ENCODE measurements around the gene AHCYL2. TPM values are rescaled to one million over a fixed set of nuclear protein-coding genes. Genes with fewer than 3 reads are reported as not detected.

The AHCYL2 gene
- total RNA-seq, 1 experiment from 2014 or later = 23.2 TPM

DNA sequence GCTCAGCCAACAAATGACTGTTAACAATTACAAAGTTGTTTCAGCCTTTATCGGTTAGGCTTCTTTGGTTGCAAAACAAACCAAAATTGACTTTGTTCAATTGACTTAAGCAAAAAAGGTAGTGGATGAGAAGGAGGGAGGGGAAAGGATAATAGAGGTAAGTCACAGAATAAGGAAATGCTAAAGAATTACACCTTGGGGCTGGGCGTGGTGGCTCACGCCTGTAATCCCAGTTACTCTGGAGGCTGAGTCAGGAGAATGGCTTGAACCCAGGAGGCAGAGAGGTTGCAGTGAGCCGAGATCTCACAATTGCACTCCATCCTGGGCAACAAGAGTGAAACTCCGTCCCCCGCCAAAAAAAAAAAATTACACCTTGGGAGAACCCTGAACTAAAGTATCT is 41.4 kb downstream of the AHCYL2 start:
- Histone ChIP-seq H3K27me3 (ENCODE audit: insufficient read depth, low read length) (no peaks in the 10 kb centered on the region), H2AK5ac (ENCODE audit: insufficient read length, low read length) (no peak overlapping the region), H2BK20ac (ENCODE audit: low read depth, low read length, poor library complexity, severe bottlenecking) (no peak overlapping the region), H4K91ac (ENCODE audit: insufficient read length, low read depth, low read length) (no peak overlapping the region), H3K23me2 (ENCODE audit: insufficient read length, low read depth, low read length, poor library complexity, severe bottlenecking) (no peaks in the 10 kb centered on the region), H3K18ac (ENCODE audit: insufficient read length, low read depth, low read length) (no peak overlapping the region), H2BK12ac (ENCODE audit: insufficient read length, low read depth, low read length) (no peak overlapping the region), H2AFZ (ENCODE audit: low read length) (no peak overlapping the region), H3K4ac (ENCODE audit: low read depth, low read length) (no peak overlapping the region), H3K79me1 (ENCODE audit: insufficient read depth, low read depth, low read length, poor library complexity, severe bottlenecking) (no peaks in the 10 kb centered on the region), H4K20me1 (ENCODE audit: control insufficient read depth, insufficient read depth, insufficient read length) (no peaks in the 10 kb centered on the region), H3K9ac (ENCODE audit: extremely low read depth, insufficient read length, low read length) (no peak overlapping the region), H3K4me2 (ENCODE audit: insufficient read depth, insufficient read length, low read length) (no peak overlapping the region), H3K79me2 (ENCODE audit: insufficient read depth, low read length) (no peaks in the 10 kb centered on the region; the same call in 1 of the 2 replicates), H2BK120ac (ENCODE audit: low read depth, low read length, poor library complexity, severe bottlenecking) (no peak overlapping the region), H3K9me3 (ENCODE audit: control insufficient read depth, low read depth, low read length) (no peaks in the 10 kb centered on the region), H4K8ac (replicated peaks; ENCODE audit: insufficient read length, low read depth, low read length) (no peak overlapping the region), H4K5ac (ENCODE audit: insufficient read length, low read depth, low read length) (no peak overlapping the region), H3T11ph (ENCODE audit: low read length) (no peak overlapping the region), H2BK5ac (ENCODE audit: insufficient read length, low read length) (no peak overlapping the region), H3K14ac (ENCODE audit: insufficient read depth, low read length) (no peak overlapping the region), H3K23ac (ENCODE audit: insufficient read length, low read depth, low read length) (no peak overlapping the region), H3K56ac (ENCODE audit: insufficient read length, low read depth, low read length) (no peak overlapping the region), H3K4me1 (ENCODE audit: insufficient read depth, low read length) (no peaks in the 10 kb centered on the region; the same call in 1 of the 2 replicates), H3K27ac (ENCODE audit: insufficient read length, low read depth, low read length) (no peak overlapping the region), H2BK15ac (ENCODE audit: low read depth, low read length) (no peak overlapping the region)
- no peaks in the 10 kb centered on the region; a peak in 1 of 7 replicates for H3K36me3 Mint-ChIP-seq (ENCODE audit: insufficient read depth in 1 of 3, low read depth in 3 of 3)
- H3K9me3 Mint-ChIP-seq = no peaks in the 10 kb centered on the region
- H3K4me3 Mint-ChIP-seq = no peak overlapping the region
- H3K27ac Mint-ChIP-seq = no peak overlapping the region
- WGBS (ENCODE audit: extremely low coverage, insufficient read length, low lambda C conversion rate) = no CpG with 5 or more reads among the region's 6 CpGs
- TF ChIP-seq, protein P1, sequence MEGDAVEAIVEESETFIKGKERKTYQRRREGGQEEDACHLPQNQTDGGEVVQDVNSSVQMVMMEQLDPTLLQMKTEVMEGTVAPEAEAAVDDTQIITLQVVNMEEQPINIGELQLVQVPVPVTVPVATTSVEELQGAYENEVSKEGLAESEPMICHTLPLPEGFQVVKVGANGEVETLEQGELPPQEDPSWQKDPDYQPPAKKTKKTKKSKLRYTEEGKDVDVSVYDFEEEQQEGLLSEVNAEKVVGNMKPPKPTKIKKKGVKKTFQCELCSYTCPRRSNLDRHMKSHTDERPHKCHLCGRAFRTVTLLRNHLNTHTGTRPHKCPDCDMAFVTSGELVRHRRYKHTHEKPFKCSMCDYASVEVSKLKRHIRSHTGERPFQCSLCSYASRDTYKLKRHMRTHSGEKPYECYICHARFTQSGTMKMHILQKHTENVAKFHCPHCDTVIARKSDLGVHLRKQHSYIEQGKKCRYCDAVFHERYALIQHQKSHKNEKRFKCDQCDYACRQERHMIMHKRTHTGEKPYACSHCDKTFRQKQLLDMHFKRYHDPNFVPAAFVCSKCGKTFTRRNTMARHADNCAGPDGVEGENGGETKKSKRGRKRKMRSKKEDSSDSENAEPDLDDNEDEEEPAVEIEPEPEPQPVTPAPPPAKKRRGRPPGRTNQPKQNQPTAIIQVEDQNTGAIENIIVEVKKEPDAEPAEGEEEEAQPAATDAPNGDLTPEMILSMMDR (conservative IDR thresholded peaks at IDR 0.05) = no peak
- peaks cover 15 to 23% of the 10 kb centered on the region in 2 experiments for H3K4me1 Mint-ChIP-seq
- no peaks in the 10 kb centered on the region for H3K27me3 Mint-ChIP-seq (ENCODE audit: low read depth)
- DNase-seq = no peak

Data from H9 (cell line).